ENCODE measurements around the gene ZCCHC3. TPM values are rescaled to one million over a fixed set of nuclear protein-coding genes. Genes with fewer than 3 reads are reported as not detected.

The ZCCHC3 gene
- total and polyA plus RNA-seq, 2 experiments from 2014 or later, result 26.5 to 66.3 TPM

- TF ChIP-seq ZNF462 (CRISPR knock-in tag; IDR thresholded peaks at IDR 0.05) (no peak), EZH2phosphoT487 (IDR thresholded peaks at IDR 0.05; ENCODE audit: unreplicated experiment) (no peak), CREB1 (CRISPR knock-in tag; IDR thresholded peaks at IDR 0.05; ENCODE audit: low read depth) (no peak), CTCF (conservative IDR thresholded peaks at IDR 0.05; ENCODE audit: low read depth in 2 of 2) (no peak), REST (IDR thresholded peaks at IDR 0.05; ENCODE audit: unreplicated experiment) (no peak)
Measured at GRCh38 chr20:305745-306144, 8.4 kb downstream of the ZCCHC3 start (continued).

Measured in GM23338 (cell line).